OCI-LY3 (cell line): ENCODE data around the gene FYN.

Source experiments
- EZH2phosphoT487 ChIP-seq: fragments of 200-600 bp; shearing (Covaris generic); IDR thresholded peaks from 2 replicates; pipeline ENCODE4 v1.6.1; 2018; ENCODE audit warnings: antibody characterized with exemption, mixed run types, low read depth
- TF ChIP-seq, protein P1 (sequence below): fragments of 200-600, 300-600 bp; sonication (generic); IDR thresholded peaks from 2 replicates; pipeline ENCODE4 v1.5.1; 2014; ENCODE audit warnings: antibody characterized with exemption, low read length, low read depth

DNA sequence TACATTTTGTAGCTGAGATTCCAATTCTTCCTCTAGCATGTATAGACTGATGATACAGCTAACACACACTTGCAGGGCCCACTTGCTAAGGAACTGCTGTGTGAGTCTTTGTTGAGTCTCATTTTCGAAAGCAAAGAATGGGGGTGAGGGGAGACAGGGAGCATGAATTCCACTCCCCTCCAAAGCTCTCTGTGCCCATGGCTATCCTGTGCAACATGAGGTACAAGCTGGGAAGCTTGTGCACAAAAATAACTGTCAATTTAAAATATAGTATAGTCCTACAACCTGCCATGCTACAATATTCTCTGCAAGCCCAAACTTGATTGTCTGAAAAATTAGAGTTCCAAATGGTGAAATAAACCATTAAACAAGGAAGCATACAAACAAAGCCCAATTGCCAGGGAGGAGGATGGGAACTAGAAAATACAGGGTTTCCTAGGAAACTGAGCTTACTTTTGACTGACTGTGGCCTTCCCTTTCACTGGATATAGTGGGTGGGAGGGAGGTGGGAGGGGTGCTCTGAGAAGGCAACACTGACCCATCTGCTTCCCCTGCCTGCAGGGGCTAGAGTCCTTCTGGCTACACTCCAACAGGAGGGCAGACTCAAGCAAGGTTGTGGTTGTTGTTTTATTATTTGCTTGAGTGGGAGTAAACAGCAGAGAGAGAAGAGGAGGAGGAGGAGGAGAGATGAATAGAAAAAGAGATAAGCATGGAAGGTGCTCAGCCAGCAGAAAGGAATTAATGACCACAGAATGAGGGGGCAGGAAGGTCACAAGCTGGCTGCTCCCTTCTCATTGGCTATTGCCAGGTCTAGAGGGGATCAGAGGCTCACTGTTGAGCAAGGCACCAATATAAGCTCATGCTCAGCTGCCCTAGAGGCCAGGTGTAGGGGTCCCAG, 84.6 kb downstream of the FYN start:
- TF ChIP-seq, protein P1, sequence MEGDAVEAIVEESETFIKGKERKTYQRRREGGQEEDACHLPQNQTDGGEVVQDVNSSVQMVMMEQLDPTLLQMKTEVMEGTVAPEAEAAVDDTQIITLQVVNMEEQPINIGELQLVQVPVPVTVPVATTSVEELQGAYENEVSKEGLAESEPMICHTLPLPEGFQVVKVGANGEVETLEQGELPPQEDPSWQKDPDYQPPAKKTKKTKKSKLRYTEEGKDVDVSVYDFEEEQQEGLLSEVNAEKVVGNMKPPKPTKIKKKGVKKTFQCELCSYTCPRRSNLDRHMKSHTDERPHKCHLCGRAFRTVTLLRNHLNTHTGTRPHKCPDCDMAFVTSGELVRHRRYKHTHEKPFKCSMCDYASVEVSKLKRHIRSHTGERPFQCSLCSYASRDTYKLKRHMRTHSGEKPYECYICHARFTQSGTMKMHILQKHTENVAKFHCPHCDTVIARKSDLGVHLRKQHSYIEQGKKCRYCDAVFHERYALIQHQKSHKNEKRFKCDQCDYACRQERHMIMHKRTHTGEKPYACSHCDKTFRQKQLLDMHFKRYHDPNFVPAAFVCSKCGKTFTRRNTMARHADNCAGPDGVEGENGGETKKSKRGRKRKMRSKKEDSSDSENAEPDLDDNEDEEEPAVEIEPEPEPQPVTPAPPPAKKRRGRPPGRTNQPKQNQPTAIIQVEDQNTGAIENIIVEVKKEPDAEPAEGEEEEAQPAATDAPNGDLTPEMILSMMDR, result no peak
- TF ChIP-seq EZH2phosphoT487, result no peak
